CD4-positive, alpha-beta memory T cell (primary cell): Measurements from ENCODE around the gene ZC3H12C. TPM values are rescaled to one million over a fixed set of nuclear protein-coding genes. Genes with fewer than 3 reads are reported as not detected.
"Not testable (repeated sequence)": the region's sequence is repeated elsewhere in the genome, so short reads cannot be mapped to it uniquely, and the experiment has no call there.

Source experiments
- CTCF ChIA-PET: fragments of 350-600 bp; sonication (Branson Sonifier 250); formaldehyde crosslinking; loops from one replicate; lab custom pipeline; 2021; ENCODE audit warnings: inconsistent platforms; ENCODE audit not compliant: partially characterized antibody; lab: Charles Lee
- POLR2A ChIA-PET: fragments of 350-600 bp; sonication (Branson Sonifier 250); formaldehyde crosslinking; loops from one replicate; lab custom pipeline; 2021; ENCODE audit not compliant: partially characterized antibody; lab: Charles Lee
- DNase-seq, 5 donors: peaks; one replicate each; pipeline versions ENCODE4 v3.0.0 to v3.0.0-alpha.2; 2020 to 2022; ENCODE audit warnings: mixed read lengths in 1 of 5
- H3K27ac ChIP-seq: one replicate; pipeline ENCODE4 v1.7.0; 2013; ENCODE audit warnings: low read depth, low read length
- H3K27me3 ChIP-seq: 2 replicates; pipeline ENCODE4 v1.7.0; 2013; ENCODE audit warnings: mild to moderate bottlenecking, low read length, moderate library complexity; ENCODE audit not compliant: insufficient read depth
- H3K36me3 ChIP-seq: 2 replicates; pipeline ENCODE4 v1.7.0; 2013; ENCODE audit warnings: mild to moderate bottlenecking, low read length, moderate library complexity; ENCODE audit not compliant: insufficient read depth
- H3K4me1 ChIP-seq: 2 replicates; pipeline ENCODE4 v1.7.0; 2013; ENCODE audit warnings: mild to moderate bottlenecking, low read length, moderate library complexity; ENCODE audit not compliant: insufficient read depth
- H3K4me3 ChIP-seq, 2 donors: one replicate each; pipeline ENCODE4 v1.7.0; 2013; ENCODE audit warnings: low read length in 2 of 2, mild to moderate bottlenecking in 1 of 2
- H3K9me3 ChIP-seq, 2 donors: one replicate each; pipeline ENCODE4 v1.7.0; 2013; ENCODE audit warnings: low read length in 2 of 2, control low read depth in 1 of 2; ENCODE audit not compliant: control insufficient read depth in 1 of 2
- H3K27ac Mint-ChIP-seq, 7 donors: one replicate each; pipeline ENCODE4 v1.8.0; 2020 to 2021; ENCODE audit warnings: mixed read lengths in 7 of 7, mild to moderate bottlenecking in 6 of 7, inconsistent platforms in 3 of 7, moderate library complexity in 3 of 7
- H3K27me3 Mint-ChIP-seq, 2 donors: one replicate each; pipeline ENCODE4 v1.8.0; 2020 to 2021; ENCODE audit warnings: mixed read lengths in 2 of 2
- H3K36me3 Mint-ChIP-seq, 2 donors: one replicate each; pipeline ENCODE4 v1.8.0; 2020 to 2021; ENCODE audit warnings: mixed read lengths in 2 of 2, inconsistent platforms in 1 of 2, mild to moderate bottlenecking in 1 of 2
- H3K4me1 Mint-ChIP-seq, 4 donors: one replicate each; pipeline ENCODE4 v1.8.0; 2020 to 2021; ENCODE audit warnings: mixed read lengths in 4 of 4, mild to moderate bottlenecking in 1 of 4
- H3K4me3 Mint-ChIP-seq, 8 donors: one replicate each; pipeline ENCODE4 v1.8.0; 2020 to 2021; ENCODE audit warnings: mixed read lengths in 8 of 8, mild to moderate bottlenecking in 7 of 8, moderate library complexity in 6 of 8, inconsistent platforms in 3 of 8
- H3K9me3 Mint-ChIP-seq, 8 donors: one replicate each; pipeline ENCODE4 v1.8.0; 2020 to 2021; ENCODE audit warnings: mixed read lengths in 8 of 8, mild to moderate bottlenecking in 5 of 8, inconsistent platforms in 3 of 8, moderate library complexity in 1 of 8
- intact Hi-C: fragments of 100-400 bp; cut with micrococcal nuclease; formaldehyde crosslinking; loops from one replicate; pipeline ENCODE4 v1.15.1; 2023
- polyA plus RNA-seq, 2 donors: library from polyadenylated mRNA; unstranded; fragments of 300-500 nt; fragmentation: Illumina TruSeq; gene quantifications; one replicate each; pipeline ENCODE4 v1.2.3, GENCODE V29; 2021
- total RNA-seq, 2 experiments: library from RNA; stranded (reverse); gene quantifications; one replicate each; pipeline ENCODE4 v1.2.3, GENCODE V29; 2021

ZC3H12C gene
- total and polyA plus RNA-seq, 4 experiments from 2014 or later: 0.17 TPM; not detected in 2

- CTCF ChIA-PET: interaction anchor here (1.7 to 14.4 kb wide), 3 partner anchors 42 to 226 kb away, joined by 4 to 166 read pairs (median 7); no protein-coding TSS in a partner anchor
- H3K27ac Mint-ChIP-seq: no peak overlapping the region
These were observed 113.9 kb downstream of the ZC3H12C start for GRCh38 chr11:110207123-110207522.

GRCh38 chr11:110208678-110209312, 115.6 kb downstream of the ZC3H12C start:
- Mint-ChIP-seq H3K4me3 (peak overlapping the region; percentile 62 to 85 (median 84)), H3K27ac (peak overlapping the region in 5 of 7 donors; percentile 17 to 75 (median 52))
- H3K27me3 ChIP-seq, H3K27ac ChIP-seq, H3K4me1 ChIP-seq, POLR2A ChIA-PET, H3K9me3 ChIP-seq, H3K9me3 Mint-ChIP-seq, CTCF ChIA-PET, H3K36me3 ChIP-seq, H3K4me1 Mint-ChIP-seq, H3K4me3 ChIP-seq, H3K27me3 Mint-ChIP-seq, H3K36me3 Mint-ChIP-seq: not testable (repeated sequence)
- peak in 3 of 5 donors; percentile 20 to 23 (median 22) for DNase-seq
- intact Hi-C loops: loop anchor here (10.0 kb wide), 1 partner anchor 1236 kb away; no protein-coding TSS in a partner anchor

More at GRCh38 chr11:110207123-110207522, 113.9 kb downstream of the ZC3H12C start:
- H3K4me3 Mint-ChIP-seq: no peak overlapping the region
- Histone ChIP-seq H3K27ac (no peak overlapping the region), H3K36me3 (no peaks in the 10 kb centered on the region), H3K4me3 (no peak overlapping the region), H3K4me1 (peaks cover 3% of the 10 kb centered on the region), H3K27me3 (no peaks in the 10 kb centered on the region), H3K9me3 (no peaks in the 10 kb centered on the region)
- POLR2A ChIA-PET: interaction anchor here (1.6 kb wide), 1 partner anchor 15 kb away, joined by 3 read pairs; no protein-coding TSS in a partner anchor
- intact Hi-C loops: loop anchor here (10.0 kb wide), 1 partner anchor 1238 kb away; no protein-coding TSS in a partner anchor
- DNase-seq: no peak
- no peaks in the 10 kb centered on the region for H3K27me3 Mint-ChIP-seq
- peaks cover 0 to 4% (median 0%) of the 10 kb centered on the region in 8 donors for H3K9me3 Mint-ChIP-seq
- peaks cover 0 to 5% (median 0%) of the 10 kb centered on the region in 4 donors for H3K4me1 Mint-ChIP-seq
- H3K36me3 Mint-ChIP-seq: no peaks in the 10 kb centered on the region

GRCh38 chr11:110209313-110209694, 116.1 kb downstream of the ZC3H12C start:
- H3K9me3 ChIP-seq, H3K27ac ChIP-seq, H3K4me1 Mint-ChIP-seq, H3K27me3 ChIP-seq, H3K36me3 ChIP-seq, H3K4me1 ChIP-seq, H3K4me3 ChIP-seq, H3K27me3 Mint-ChIP-seq, H3K36me3 Mint-ChIP-seq, CTCF ChIA-PET, H3K9me3 Mint-ChIP-seq: not testable (repeated sequence)
- Mint-ChIP-seq H3K4me3 (peak overlapping the region; percentile 15 to 85 (median 84)), H3K27ac (peak overlapping the region in 1 of 7 donors; percentile 25)
- POLR2A ChIA-PET: interaction anchor here (0.6 kb wide), 1 partner anchor 269 kb away, joined by 3 read pairs; no protein-coding TSS in a partner anchor
- DNase-seq: peak in 3 of 5 donors; percentile 20 to 33 (median 22)
- intact Hi-C loops: loop anchor here (10.0 kb wide), 1 partner anchor 1235 kb away; no protein-coding TSS in a partner anchor

- intact Hi-C loops: no loop called here
- peaks cover 0 to 2% (median 0%) of the 10 kb centered on the region in 8 donors for H3K9me3 Mint-ChIP-seq
- no peak overlapping the region for H3K4me3 ChIP-seq
- no peaks in the 10 kb centered on the region for H3K27me3 Mint-ChIP-seq
- no peaks in the 10 kb centered on the region for H3K4me1 ChIP-seq
- H3K4me3 Mint-ChIP-seq: no peak overlapping the region
- peaks cover 0 to 1% (median 0%) of the 10 kb centered on the region in 4 donors for H3K4me1 Mint-ChIP-seq
- H3K27ac ChIP-seq: no peak overlapping the region
- POLR2A ChIA-PET: interaction anchor here (0.7 kb wide), 1 partner anchor 151 kb away, joined by 3 read pairs; no protein-coding TSS in a partner anchor
- no peak for DNase-seq
- no peaks in the 10 kb centered on the region for H3K27me3 ChIP-seq
- no peaks in the 10 kb centered on the region for H3K9me3 ChIP-seq
- H3K36me3 ChIP-seq: no peaks in the 10 kb centered on the region
- CTCF ChIA-PET: interaction anchor here (2.2 kb wide), 1 partner anchor 16 kb away, joined by 9 read pairs; no protein-coding TSS in a partner anchor
- peaks cover 0 to 7% of the 10 kb centered on the region in 2 donors for H3K36me3 Mint-ChIP-seq
- H3K27ac Mint-ChIP-seq: no peak overlapping the region
These were observed 124.2 kb downstream of the ZC3H12C start for GRCh38 chr11:110217223-110217877.

GRCh38 chr11:110217936-110218335, 124.7 kb downstream of the ZC3H12C start:
- intact Hi-C loops: no loop called here
- no peaks in the 10 kb centered on the region for H3K9me3 ChIP-seq
- H3K36me3 ChIP-seq: no peaks in the 10 kb centered on the region
- no peaks in the 10 kb centered on the region for H3K4me1 ChIP-seq
- no peak for DNase-seq
- no peak overlapping the region for H3K4me3 ChIP-seq
- H3K4me1 Mint-ChIP-seq: peaks cover 0 to 1% (median 0%) of the 10 kb centered on the region in 4 donors
- no peaks in the 10 kb centered on the region for H3K27me3 ChIP-seq
- H3K27ac Mint-ChIP-seq: no peak overlapping the region
- H3K9me3 Mint-ChIP-seq: peaks cover 0 to 1% (median 0%) of the 10 kb centered on the region in 8 donors
- no peak overlapping the region for H3K27ac ChIP-seq
- H3K27me3 Mint-ChIP-seq: no peaks in the 10 kb centered on the region
- POLR2A ChIA-PET: no interaction called here
- no peak overlapping the region for H3K4me3 Mint-ChIP-seq
- peaks cover 0 to 7% of the 10 kb centered on the region in 2 donors for H3K36me3 Mint-ChIP-seq
- CTCF ChIA-PET: no interaction called here

GRCh38 chr11:110219006-110219785, 126.0 kb downstream of the ZC3H12C start:
- POLR2A ChIA-PET: no interaction called here
- intact Hi-C loops: no loop called here
- Mint-ChIP-seq H3K4me1 (peaks cover 0 to 1% (median 0%) of the 10 kb centered on the region in 4 donors), H3K27ac (peak overlapping the region in 1 of 7 donors; percentile 45), H3K36me3 (peaks cover 0 to 8% of the 10 kb centered on the region in 2 donors), H3K4me3 (no peak overlapping the region), H3K27me3 (no peaks in the 10 kb centered on the region), H3K9me3 (peaks cover 0 to 1% (median 0%) of the 10 kb centered on the region in 8 donors)
- Histone ChIP-seq H3K27ac (no peak overlapping the region), H3K4me1 (no peaks in the 10 kb centered on the region), H3K27me3 (no peaks in the 10 kb centered on the region), H3K9me3 (no peaks in the 10 kb centered on the region), H3K36me3 (no peaks in the 10 kb centered on the region), H3K4me3 (no peak overlapping the region)
- no peak for DNase-seq
- CTCF ChIA-PET: no interaction called here
